Measurements from ENCODE around the gene YKT6. TPM values are rescaled to one million over a fixed set of nuclear protein-coding genes. Genes with fewer than 3 reads are reported as not detected.

YKT6 gene
- total RNA-seq, 1 donor from 2014 or later: 89.5 TPM

DNA sequence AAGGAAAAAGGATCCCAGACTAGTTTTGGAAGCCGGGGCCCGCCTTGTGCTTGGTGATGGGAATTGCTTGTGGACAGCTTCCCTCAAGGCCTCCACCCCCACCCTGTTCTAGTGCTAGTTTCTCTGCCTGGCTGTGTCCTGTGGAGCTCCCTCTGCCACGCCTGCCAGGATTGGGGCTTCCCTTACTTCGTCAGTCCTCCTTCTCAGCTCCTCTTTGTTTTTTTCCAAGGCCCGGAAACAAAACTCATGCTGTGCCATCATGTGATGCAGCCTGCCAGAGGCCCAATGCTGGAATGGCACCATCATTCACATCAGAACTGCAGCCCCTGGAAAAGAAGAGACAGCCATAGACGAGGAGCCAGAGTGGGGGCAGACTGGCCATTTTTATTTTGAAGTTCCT lies 11.2 kb downstream of the YKT6 start:
- H3K4me3 Mint-ChIP-seq (ENCODE audit: unreplicated experiment): no peak overlapping the region
- no peak for DNase-seq (ENCODE audit: extremely low spot score, unreplicated experiment)
- no peaks in the 10 kb centered on the region for H3K27me3 Mint-ChIP-seq (ENCODE audit: unreplicated experiment)
- H3K27ac Mint-ChIP-seq (ENCODE audit: unreplicated experiment): peak overlapping the region; percentile 6
- peaks cover 3% of the 10 kb centered on the region for H3K4me1 Mint-ChIP-seq (ENCODE audit: unreplicated experiment)
- TF ChIP-seq, protein P1, sequence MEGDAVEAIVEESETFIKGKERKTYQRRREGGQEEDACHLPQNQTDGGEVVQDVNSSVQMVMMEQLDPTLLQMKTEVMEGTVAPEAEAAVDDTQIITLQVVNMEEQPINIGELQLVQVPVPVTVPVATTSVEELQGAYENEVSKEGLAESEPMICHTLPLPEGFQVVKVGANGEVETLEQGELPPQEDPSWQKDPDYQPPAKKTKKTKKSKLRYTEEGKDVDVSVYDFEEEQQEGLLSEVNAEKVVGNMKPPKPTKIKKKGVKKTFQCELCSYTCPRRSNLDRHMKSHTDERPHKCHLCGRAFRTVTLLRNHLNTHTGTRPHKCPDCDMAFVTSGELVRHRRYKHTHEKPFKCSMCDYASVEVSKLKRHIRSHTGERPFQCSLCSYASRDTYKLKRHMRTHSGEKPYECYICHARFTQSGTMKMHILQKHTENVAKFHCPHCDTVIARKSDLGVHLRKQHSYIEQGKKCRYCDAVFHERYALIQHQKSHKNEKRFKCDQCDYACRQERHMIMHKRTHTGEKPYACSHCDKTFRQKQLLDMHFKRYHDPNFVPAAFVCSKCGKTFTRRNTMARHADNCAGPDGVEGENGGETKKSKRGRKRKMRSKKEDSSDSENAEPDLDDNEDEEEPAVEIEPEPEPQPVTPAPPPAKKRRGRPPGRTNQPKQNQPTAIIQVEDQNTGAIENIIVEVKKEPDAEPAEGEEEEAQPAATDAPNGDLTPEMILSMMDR (IDR thresholded peaks at IDR 0.05): no peak
- peaks cover 33% of the 10 kb centered on the region for H3K36me3 Mint-ChIP-seq (ENCODE audit: unreplicated experiment)
- H3K9me3 Mint-ChIP-seq (ENCODE audit: unreplicated experiment): no peaks in the 10 kb centered on the region

DNA sequence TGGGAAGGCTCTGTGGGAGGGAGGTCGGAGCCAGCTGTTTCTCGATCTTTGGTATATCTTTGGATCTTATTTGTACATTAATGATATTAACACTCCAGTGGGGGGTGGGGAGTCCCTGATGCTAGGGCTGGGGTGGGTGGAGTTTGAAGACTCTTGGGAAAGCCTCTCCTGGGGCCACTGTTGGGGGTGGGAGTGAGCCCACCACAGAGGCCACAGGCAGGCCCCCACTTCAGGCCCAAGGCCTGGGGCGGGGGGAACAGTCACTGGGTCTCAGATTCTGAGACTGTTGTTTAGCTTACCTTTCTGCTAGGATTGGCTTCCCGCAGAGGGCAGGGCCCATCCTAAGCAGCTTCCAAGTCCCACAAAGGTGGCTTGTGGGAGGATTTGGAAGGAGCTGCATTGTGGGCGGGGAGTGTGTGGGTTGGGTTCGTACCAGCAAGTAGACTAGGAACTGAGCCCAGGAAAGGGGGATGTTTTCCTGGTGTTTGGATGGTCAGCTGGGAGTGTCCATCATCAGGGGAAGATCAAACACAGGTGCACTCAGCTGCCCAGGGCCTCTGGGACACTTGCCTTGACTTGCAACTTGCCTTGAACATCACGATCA lies 11.9 kb downstream of the YKT6 start:
- Mint-ChIP-seq H3K9me3 (ENCODE audit: unreplicated experiment) (no peaks in the 10 kb centered on the region), H3K4me3 (ENCODE audit: unreplicated experiment) (no peak overlapping the region), H3K4me1 (ENCODE audit: unreplicated experiment) (peaks cover 3% of the 10 kb centered on the region), H3K27ac (ENCODE audit: unreplicated experiment) (no peak overlapping the region), H3K36me3 (ENCODE audit: unreplicated experiment) (peaks cover 31% of the 10 kb centered on the region), H3K27me3 (ENCODE audit: unreplicated experiment) (no peaks in the 10 kb centered on the region)
- TF ChIP-seq, protein P1 (IDR thresholded peaks at IDR 0.05): no peak
- DNase-seq (ENCODE audit: extremely low spot score, unreplicated experiment): no peak

DNA sequence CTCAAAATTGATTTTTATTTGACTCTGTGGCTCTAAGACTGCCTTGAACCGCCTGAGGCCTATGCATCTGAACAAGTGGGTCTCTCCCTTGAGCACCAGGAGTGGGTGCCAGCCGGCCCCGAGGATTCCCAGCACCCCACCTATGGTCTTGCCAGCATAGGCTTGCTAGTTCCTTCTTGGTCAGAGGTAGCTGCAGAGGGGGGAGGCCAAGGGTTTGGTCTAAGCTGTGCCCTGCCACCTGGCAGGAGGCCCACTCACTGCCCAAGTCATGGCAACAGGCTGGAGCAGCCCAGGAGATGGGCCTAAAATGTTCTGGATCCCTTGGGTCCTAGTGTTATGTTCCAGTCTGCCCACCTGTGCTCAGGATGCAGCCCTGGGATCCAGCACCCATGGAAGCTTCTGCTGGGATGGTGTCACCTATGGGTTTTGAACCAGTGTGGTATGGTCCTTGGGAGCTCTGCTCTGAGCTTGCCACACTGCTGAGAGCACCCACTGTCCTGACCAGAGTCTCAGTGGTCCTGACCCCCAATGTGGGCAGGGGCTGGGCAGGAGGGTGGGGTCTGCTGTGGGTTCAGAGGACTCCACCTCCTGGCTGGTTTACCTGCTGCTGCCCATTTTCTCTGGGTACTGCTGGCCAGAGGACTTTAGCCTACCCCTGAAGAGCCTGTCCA lies 12.6 kb downstream of the YKT6 start:
- Mint-ChIP-seq H3K27me3 (ENCODE audit: unreplicated experiment) (no peaks in the 10 kb centered on the region), H3K4me3 (ENCODE audit: unreplicated experiment) (no peak overlapping the region), H3K4me1 (ENCODE audit: unreplicated experiment) (peaks cover 3% of the 10 kb centered on the region), H3K36me3 (ENCODE audit: unreplicated experiment) (peaks cover 27% of the 10 kb centered on the region), H3K9me3 (ENCODE audit: unreplicated experiment) (no peaks in the 10 kb centered on the region), H3K27ac (ENCODE audit: unreplicated experiment) (no peak overlapping the region)
- TF ChIP-seq, protein P1 (IDR thresholded peaks at IDR 0.05): no peak
- no peak for DNase-seq (ENCODE audit: extremely low spot score, unreplicated experiment)

DNA sequence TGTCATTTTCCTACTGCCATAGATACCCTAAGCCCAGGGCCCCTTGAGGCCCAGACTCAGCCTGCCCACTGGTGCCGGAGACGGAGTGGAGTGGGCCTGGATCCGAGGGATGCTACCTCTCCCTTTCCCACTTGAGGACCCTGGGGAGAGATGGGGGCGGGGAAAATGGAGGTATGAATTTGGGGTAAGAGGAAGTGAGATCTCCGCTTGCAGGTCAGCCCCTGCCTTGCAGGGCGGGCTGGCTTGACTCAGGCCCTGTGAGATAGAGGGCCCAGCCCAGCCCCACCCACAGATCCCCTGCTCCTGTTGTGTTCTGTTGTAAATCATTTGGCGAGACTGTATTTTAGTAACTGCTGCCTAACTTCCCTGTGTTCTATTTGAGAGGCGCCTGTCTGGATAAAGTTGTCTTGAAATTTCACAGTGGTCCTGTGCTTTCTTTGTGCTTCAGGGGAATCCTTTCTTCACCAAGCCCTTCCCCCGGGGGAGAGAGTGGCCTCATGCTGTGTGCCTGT lies 13.2 kb downstream of the YKT6 start:
- TF ChIP-seq, protein P1 (IDR thresholded peaks at IDR 0.05): no peak
- no peak overlapping the region for H3K27ac Mint-ChIP-seq (ENCODE audit: unreplicated experiment)
- no peak for DNase-seq (ENCODE audit: extremely low spot score, unreplicated experiment)

DNA sequence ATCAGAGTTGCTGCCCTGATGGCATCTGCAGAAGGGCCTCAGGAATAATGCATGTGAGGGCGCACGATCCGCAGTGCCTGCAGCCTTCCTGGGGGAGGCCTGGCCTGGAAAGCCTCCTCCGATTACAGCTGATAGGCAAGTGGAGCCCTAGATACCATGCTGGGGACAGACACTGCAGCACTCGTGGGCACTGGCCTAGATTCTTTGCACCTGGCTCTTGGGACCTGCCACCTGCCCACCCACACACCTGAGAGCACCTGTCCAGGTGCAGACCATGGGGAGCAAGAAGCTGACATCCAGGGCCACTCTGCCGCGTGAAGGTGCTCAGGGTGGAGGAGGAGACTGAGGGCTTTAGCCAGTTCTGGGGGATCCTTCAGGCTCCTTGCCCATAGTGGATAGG lies 14.8 kb downstream of the YKT6 start:
- no peaks in the 10 kb centered on the region for H3K27me3 Mint-ChIP-seq (ENCODE audit: unreplicated experiment)
- TF ChIP-seq, protein P1 (IDR thresholded peaks at IDR 0.05): no peak
- H3K27ac Mint-ChIP-seq (ENCODE audit: unreplicated experiment): no peak overlapping the region
- peaks cover 14% of the 10 kb centered on the region for H3K36me3 Mint-ChIP-seq (ENCODE audit: unreplicated experiment)
- no peak for DNase-seq (ENCODE audit: extremely low spot score, unreplicated experiment)
- no peaks in the 10 kb centered on the region for H3K9me3 Mint-ChIP-seq (ENCODE audit: unreplicated experiment)
- peaks cover 3% of the 10 kb centered on the region for H3K4me1 Mint-ChIP-seq (ENCODE audit: unreplicated experiment)
- H3K4me3 Mint-ChIP-seq (ENCODE audit: unreplicated experiment): no peak overlapping the region

More for the DNA sequence above, 13.2 kb downstream of the YKT6 start:
- Mint-ChIP-seq H3K9me3 (ENCODE audit: unreplicated experiment) (no peaks in the 10 kb centered on the region), H3K27me3 (ENCODE audit: unreplicated experiment) (no peaks in the 10 kb centered on the region), H3K4me1 (ENCODE audit: unreplicated experiment) (peaks cover 3% of the 10 kb centered on the region), H3K4me3 (ENCODE audit: unreplicated experiment) (no peak overlapping the region), H3K36me3 (ENCODE audit: unreplicated experiment) (peaks cover 23% of the 10 kb centered on the region)
